Liver (tissue), 3 donors: ENCODE data around the gene PLXDC2.

Source experiments
- CTCF ChIP-seq: fragments of 150-350 bp; IDR thresholded peaks from 2 replicates; pipeline ENCODE4 v1.5.1; 2017; ENCODE audit warnings: improper control_type of control experiment, low read depth, low read length; ENCODE audit not compliant: missing input control
- EGR1 ChIP-seq, 2 donors: IDR thresholded peaks; 2 replicates each; pipeline ENCODE4 v1.6.1; 2016 to 2018; ENCODE audit warnings: antibody characterized with exemption in 2 of 2, low read depth in 2 of 2
- FOXA1 ChIP-seq: IDR thresholded peaks from 2 replicates; pipeline ENCODE4 v1.6.1; 2016; ENCODE audit warnings: antibody characterized with exemption
- GABPA ChIP-seq, 2 donors: IDR thresholded peaks in 1 of 2; conservative IDR thresholded peaks in 1 of 2; 2 replicates each; pipeline ENCODE4 v1.6.1; 2016; ENCODE audit warnings: antibody characterized with exemption in 2 of 2, mild to moderate bottlenecking in 1 of 2, moderate library complexity in 1 of 2
- JUND ChIP-seq, 2 donors: IDR thresholded peaks; 2 replicates each; pipeline ENCODE4 v1.6.1; 2016; ENCODE audit warnings: antibody characterized with exemption in 2 of 2
- MAX ChIP-seq: IDR thresholded peaks from 2 replicates; pipeline ENCODE4 v1.6.1; 2016; ENCODE audit warnings: antibody characterized with exemption
- NR2F2 ChIP-seq: IDR thresholded peaks from 2 replicates; pipeline ENCODE4 v1.6.1; 2016; ENCODE audit warnings: antibody characterized with exemption
- RAD21 ChIP-seq, 2 donors: IDR thresholded peaks; 2 replicates each; pipeline ENCODE4 v1.6.1; 2016; ENCODE audit warnings: antibody characterized with exemption in 2 of 2, mild to moderate bottlenecking in 2 of 2
- SP1 ChIP-seq: IDR thresholded peaks from 2 replicates; pipeline ENCODE4 v1.6.1; 2018; ENCODE audit warnings: antibody characterized with exemption, mild to moderate bottlenecking
- TAF1 ChIP-seq: conservative IDR thresholded peaks from 2 replicates; pipeline ENCODE4 v1.6.1; 2016; ENCODE audit warnings: antibody characterized with exemption, mild to moderate bottlenecking
- YY1 ChIP-seq: IDR thresholded peaks from 2 replicates; pipeline ENCODE4 v1.6.1; 2016; ENCODE audit warnings: antibody characterized with exemption, mild to moderate bottlenecking
- ZBTB33 ChIP-seq: IDR thresholded peaks from 2 replicates; pipeline ENCODE4 v1.6.1; 2016; ENCODE audit warnings: antibody characterized with exemption
- TF ChIP-seq, protein P1 (sequence below): IDR thresholded peaks from 2 replicates; pipeline ENCODE4 v1.6.1; 2016; ENCODE audit warnings: antibody characterized with exemption
- TF ChIP-seq, protein P2 (sequence below): IDR thresholded peaks from 2 replicates; pipeline ENCODE4 v1.6.1; 2016; ENCODE audit warnings: antibody characterized with exemption, mild to moderate bottlenecking
- donor health status: healthy.
- donor health status: healthy.

DNA sequence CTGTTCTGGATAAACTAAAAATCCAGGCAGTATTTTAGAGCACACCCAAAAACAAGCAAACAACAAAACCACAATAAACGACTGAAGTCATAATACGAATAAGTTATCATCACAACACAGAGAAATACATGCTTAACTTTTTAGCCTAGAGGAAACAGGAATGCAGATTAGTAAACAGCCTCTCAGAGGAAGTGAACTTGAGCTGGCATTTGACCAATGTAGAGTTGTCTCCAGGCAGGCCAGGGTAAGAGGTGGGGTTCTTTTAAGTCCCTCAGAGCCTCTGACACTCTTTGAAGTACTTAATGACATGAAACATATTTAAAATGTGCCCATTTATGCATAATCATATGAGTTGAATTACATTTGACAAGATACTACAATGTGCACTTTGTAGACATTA is 43.3 kb upstream of the PLXDC2 start:
- TF ChIP-seq CTCF: no peak
- TF ChIP-seq RAD21 (IDR thresholded peaks at IDR 0.05): no peak
- no peak for TF ChIP-seq TAF1
- no peak for TF ChIP-seq ZBTB33
- no peak for TF ChIP-seq FOXA1
- TF ChIP-seq, protein P1, sequence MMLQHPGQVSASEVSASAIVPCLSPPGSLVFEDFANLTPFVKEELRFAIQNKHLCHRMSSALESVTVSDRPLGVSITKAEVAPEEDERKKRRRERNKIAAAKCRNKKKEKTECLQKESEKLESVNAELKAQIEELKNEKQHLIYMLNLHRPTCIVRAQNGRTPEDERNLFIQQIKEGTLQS: no peak
- no peak for TF ChIP-seq GABPA (IDR thresholded peaks at IDR 0.05 in 1 of 2, conservative IDR thresholded peaks at IDR 0.05 in 1 of 2)
- TF ChIP-seq MAX: no peak
- no peak for TF ChIP-seq EGR1 (IDR thresholded peaks at IDR 0.05; ENCODE audit: low read depth in 2 of 2)
- TF ChIP-seq, protein P2, sequence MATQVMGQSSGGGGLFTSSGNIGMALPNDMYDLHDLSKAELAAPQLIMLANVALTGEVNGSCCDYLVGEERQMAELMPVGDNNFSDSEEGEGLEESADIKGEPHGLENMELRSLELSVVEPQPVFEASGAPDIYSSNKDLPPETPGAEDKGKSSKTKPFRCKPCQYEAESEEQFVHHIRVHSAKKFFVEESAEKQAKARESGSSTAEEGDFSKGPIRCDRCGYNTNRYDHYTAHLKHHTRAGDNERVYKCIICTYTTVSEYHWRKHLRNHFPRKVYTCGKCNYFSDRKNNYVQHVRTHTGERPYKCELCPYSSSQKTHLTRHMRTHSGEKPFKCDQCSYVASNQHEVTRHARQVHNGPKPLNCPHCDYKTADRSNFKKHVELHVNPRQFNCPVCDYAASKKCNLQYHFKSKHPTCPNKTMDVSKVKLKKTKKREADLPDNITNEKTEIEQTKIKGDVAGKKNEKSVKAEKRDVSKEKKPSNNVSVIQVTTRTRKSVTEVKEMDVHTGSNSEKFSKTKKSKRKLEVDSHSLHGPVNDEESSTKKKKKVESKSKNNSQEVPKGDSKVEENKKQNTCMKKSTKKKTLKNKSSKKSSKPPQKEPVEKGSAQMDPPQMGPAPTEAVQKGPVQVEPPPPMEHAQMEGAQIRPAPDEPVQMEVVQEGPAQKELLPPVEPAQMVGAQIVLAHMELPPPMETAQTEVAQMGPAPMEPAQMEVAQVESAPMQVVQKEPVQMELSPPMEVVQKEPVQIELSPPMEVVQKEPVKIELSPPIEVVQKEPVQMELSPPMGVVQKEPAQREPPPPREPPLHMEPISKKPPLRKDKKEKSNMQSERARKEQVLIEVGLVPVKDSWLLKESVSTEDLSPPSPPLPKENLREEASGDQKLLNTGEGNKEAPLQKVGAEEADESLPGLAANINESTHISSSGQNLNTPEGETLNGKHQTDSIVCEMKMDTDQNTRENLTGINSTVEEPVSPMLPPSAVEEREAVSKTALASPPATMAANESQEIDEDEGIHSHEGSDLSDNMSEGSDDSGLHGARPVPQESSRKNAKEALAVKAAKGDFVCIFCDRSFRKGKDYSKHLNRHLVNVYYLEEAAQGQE: no peak
- TF ChIP-seq SP1: no peak
- TF ChIP-seq NR2F2: no peak
- TF ChIP-seq JUND (IDR thresholded peaks at IDR 0.05): no peak
- no peak for TF ChIP-seq YY1
